ENCODE results near the gene FAM237A. TPM values are rescaled to one million over a fixed set of nuclear protein-coding genes. Genes with fewer than 3 reads are reported as not detected.

FAM237A gene
- total and polyA plus RNA-seq, 8 donors: not detected

DNA sequence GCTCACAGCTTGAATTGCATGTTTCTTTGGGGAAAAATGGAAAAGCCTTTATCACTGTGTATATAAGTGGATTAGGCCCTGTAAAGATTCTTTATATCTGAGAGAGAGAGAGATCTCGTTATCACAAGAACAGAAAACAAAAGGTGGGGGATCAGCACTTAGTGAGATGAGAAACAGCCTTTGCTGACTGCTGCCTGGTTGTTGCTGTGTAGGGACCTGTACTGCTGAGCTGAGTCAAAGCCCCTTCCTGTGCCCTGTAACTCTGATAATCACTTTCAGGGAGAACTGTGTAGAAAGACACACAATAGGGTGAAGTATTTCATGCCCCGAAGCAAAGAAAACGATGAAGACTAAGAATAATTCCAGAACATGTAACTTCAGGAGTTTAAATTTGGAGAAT is 30.6 kb upstream of the FAM237A start:
- H3K4me3 ChIP-seq: no peak overlapping the region
- TF ChIP-seq, protein P1, sequence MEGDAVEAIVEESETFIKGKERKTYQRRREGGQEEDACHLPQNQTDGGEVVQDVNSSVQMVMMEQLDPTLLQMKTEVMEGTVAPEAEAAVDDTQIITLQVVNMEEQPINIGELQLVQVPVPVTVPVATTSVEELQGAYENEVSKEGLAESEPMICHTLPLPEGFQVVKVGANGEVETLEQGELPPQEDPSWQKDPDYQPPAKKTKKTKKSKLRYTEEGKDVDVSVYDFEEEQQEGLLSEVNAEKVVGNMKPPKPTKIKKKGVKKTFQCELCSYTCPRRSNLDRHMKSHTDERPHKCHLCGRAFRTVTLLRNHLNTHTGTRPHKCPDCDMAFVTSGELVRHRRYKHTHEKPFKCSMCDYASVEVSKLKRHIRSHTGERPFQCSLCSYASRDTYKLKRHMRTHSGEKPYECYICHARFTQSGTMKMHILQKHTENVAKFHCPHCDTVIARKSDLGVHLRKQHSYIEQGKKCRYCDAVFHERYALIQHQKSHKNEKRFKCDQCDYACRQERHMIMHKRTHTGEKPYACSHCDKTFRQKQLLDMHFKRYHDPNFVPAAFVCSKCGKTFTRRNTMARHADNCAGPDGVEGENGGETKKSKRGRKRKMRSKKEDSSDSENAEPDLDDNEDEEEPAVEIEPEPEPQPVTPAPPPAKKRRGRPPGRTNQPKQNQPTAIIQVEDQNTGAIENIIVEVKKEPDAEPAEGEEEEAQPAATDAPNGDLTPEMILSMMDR (IDR thresholded peaks at IDR 0.05): no peak

DNA sequence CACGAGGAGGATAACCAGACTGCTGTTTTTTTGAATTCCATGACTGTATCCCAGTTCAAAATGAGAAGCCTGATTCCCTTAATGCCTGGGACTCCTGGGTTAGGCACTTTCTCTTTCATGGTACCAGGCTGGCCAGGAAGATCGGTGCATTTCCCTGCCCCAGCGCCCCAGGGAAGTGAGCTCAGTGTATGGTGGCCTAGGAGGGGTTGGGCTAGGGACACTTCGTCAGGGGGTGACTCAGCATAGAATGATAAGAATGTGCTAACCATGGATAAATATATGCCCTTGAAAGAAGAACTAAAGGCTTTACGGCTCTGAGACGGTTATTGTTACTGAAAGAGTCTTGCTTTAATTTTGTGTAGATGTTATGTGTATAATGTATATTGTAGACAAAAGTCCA is 27.5 kb upstream of the FAM237A start:
- TF ChIP-seq, protein P1 (IDR thresholded peaks at IDR 0.05): no peak
- no peak for DNase-seq
- no peak for ATAC-seq
- H3K4me1 ChIP-seq: no peaks in the 10 kb centered on the region
- no peak overlapping the region for H3K27ac ChIP-seq
- no peaks in the 10 kb centered on the region for H3K9me3 ChIP-seq
- H3K36me3 ChIP-seq: no peaks in the 10 kb centered on the region
- intact Hi-C loops (cut with DNase I): no loop called here
- H3K27me3 ChIP-seq: no peaks in the 10 kb centered on the region
- H3K4me3 ChIP-seq: no peak overlapping the region

More for the DNA sequence above, 30.6 kb upstream of the FAM237A start:
- Histone ChIP-seq H3K27me3 (no peaks in the 10 kb centered on the region), H3K27ac (no peak overlapping the region), H3K36me3 (no peaks in the 10 kb centered on the region), H3K9me3 (no peaks in the 10 kb centered on the region), H3K4me1 (no peaks in the 10 kb centered on the region)
- no peak for DNase-seq
- ATAC-seq: no peak
- intact Hi-C loops (cut with DNase I): no loop called here

DNA sequence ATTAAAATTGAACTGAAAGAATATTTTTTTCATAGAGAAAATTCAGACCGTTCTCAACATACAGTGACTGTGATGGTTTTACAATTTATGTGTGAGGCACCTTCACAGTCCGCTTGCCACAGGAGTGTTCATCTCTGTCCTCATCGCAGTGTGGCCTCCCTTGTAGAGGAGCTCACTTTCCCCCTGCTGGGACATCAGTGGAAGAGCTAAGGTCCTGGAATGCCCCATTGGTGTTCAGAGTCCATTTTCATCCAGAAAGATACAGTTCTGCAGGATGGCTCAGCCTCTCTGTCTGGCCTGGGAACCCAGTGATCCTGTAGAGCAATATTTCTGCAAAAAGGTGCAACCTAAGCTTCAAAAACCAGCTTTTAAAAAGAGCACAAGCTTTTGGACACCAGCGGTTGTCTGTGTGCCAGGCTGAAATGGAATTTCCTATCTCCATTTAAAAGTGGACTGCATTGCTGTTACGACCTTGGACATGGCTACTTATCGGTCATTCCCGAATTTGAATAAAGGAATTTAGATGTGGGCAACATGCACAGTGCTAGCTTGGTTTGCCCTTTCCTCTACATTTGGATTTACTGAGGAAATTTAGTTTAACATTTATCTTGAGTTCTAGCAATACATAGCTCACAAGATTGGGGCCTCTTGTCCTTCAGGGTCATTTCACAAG is 26.7 kb upstream of the FAM237A start:
- TF ChIP-seq, protein P1 (IDR thresholded peaks at IDR 0.05): no peak
- H3K4me3 ChIP-seq: no peak overlapping the region
- H3K27me3 ChIP-seq: no peaks in the 10 kb centered on the region
- H3K9me3 ChIP-seq: no peaks in the 10 kb centered on the region
- H3K27ac ChIP-seq: no peak overlapping the region
- H3K36me3 ChIP-seq: no peaks in the 10 kb centered on the region
- no peaks in the 10 kb centered on the region for H3K4me1 ChIP-seq
- intact Hi-C loops (cut with DNase I): no loop called here
- ATAC-seq: no peak
- no peak for DNase-seq

DNA sequence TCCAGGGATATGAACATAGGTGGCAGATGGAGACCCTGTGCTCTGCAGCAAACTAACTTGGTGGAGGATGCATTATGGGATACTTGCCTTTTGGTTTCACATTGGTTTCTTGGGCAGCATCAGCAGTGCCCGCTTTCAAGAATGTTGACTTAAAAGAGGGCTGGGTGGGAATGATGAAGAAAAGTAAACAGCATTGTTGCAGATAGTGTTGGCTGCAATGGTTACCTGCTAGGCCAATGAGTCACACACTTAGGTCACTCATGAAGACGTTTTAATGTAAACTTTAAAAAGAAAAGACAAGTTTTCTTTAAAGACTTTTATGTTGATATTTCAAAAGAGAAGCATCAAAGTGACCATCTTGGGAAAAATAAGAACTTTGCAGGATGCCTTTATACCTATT is 26.1 kb upstream of the FAM237A start:
- H3K4me3 ChIP-seq: no peak overlapping the region
- TF ChIP-seq, protein P1 (IDR thresholded peaks at IDR 0.05): no peak
- H3K36me3 ChIP-seq: no peaks in the 10 kb centered on the region
- intact Hi-C loops (cut with DNase I): no loop called here
- DNase-seq: no peak
- no peak for ATAC-seq
- no peaks in the 10 kb centered on the region for H3K27me3 ChIP-seq
- H3K4me1 ChIP-seq: no peaks in the 10 kb centered on the region
- no peak overlapping the region for H3K27ac ChIP-seq
- no peaks in the 10 kb centered on the region for H3K9me3 ChIP-seq

DNA sequence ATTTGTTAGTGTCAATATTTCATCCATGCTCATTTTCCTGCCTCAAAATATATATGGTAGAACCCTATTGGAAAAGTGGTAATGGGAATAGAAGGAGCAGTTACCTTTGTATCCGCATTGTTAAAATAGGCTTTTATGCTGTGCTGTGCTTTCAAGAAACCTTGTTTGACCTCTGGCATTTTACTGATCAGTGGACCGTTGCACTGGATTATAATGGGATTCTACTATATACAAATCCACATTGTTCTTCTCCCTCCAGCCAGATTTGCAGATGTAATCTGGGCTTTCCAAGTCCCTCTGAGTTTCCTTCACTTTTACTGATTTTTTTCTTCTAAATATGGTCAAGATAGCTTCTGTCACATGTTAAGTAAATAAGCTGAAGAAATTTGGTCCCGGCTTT is 23.3 kb upstream of the FAM237A start:
- DNase-seq (no peak), ATAC-seq (no peak)
- Histone ChIP-seq H3K4me1 (no peaks in the 10 kb centered on the region), H3K27ac (no peak overlapping the region), H3K4me3 (no peak overlapping the region), H3K36me3 (no peaks in the 10 kb centered on the region), H3K9me3 (no peaks in the 10 kb centered on the region), H3K27me3 (no peaks in the 10 kb centered on the region)
- TF ChIP-seq, protein P1 (IDR thresholded peaks at IDR 0.05): no peak
- intact Hi-C loops (cut with DNase I): no loop called here

All from left lung (tissue), 10 donors.